Stimulated activated CD4-positive, alpha-beta T cell treated with anti-CD3 and anti-CD28 coated beads, Interleukin-4, amount 100 ng/mL, for 24 hours (primary cell): ENCODE data around the gene RBMY1E.
"Not testable (repeated sequence)": the region's sequence is repeated elsewhere in the genome, so short reads cannot be mapped to it uniquely, and the experiment has no call there.

ENCODE experiments used
- DNase-seq: peaks from one replicate; pipeline ENCODE4 v3.0.0-alpha.2; 2020

Gene RBMY1E

GRCh38 chrY:21917932-21918331, at the start of gene RBMY1E:
TSS of gene RBMY1E (minus strand) at chrY:21918032. CDS start at chrY:21916054, 1,978 bp downstream.
- not testable (repeated sequence) for DNase-seq

- not testable (repeated sequence) for DNase-seq
Observed at GRCh38 chrY:21894426-21894825, 23.4 kb downstream of the RBMY1E start, which contains the start of gene RBMY1D. TSS of gene RBMY1D (minus strand) at chrY:21894526. CDS start at chrY:21892513, 2,013 bp downstream.

- DNase-seq, result not testable (repeated sequence)
Observed at GRCh38 chrY:21869407-21870076, 48.3 kb downstream of the RBMY1E start.
